ENCODE measurements around the gene KCNN4. TPM values are rescaled to one million over a fixed set of nuclear protein-coding genes. Genes with fewer than 3 reads are reported as not detected.

The KCNN4 gene
- total and polyA plus RNA-seq, 2 donors (not counting 3 experiments of a cell fraction or from before 2014, with no cell fraction given) = 0.29 TPM; not detected in 1

- POLR2A ChIA-PET = no interaction called here
- H3K36me3 ChIP-seq (ENCODE audit: control insufficient read depth in 2 of 2, extremely low read depth in 1 of 2, insufficient read depth in 2 of 2, low read length in 2 of 2) = peaks cover 13 to 32% of the 10 kb centered on the region in 2 experiments
- CTCF ChIA-PET = interaction anchor here (0.8 to 1.7 kb wide), 4 partner anchors 8 to 78 kb away, joined by 3 to 6 read pairs (median 4); partner anchors contain the start of gene PLAUR
These were observed 48.9 kb downstream of the KCNN4 start for GRCh38 chr19:43731846-43732245.

More at GRCh38 chr19:43731846-43732245, 48.9 kb downstream of the KCNN4 start:
- H3K79me2 ChIP-seq (ENCODE audit: control insufficient read depth, insufficient read depth, low read length) = no peaks in the 10 kb centered on the region
- DNase-seq (ENCODE audit: low read depth, low spot score) (no peak), FAIRE-seq (no peak)
- no TSS peak for BruUV-seq (replicated peaks)
- intact Hi-C loops (cut with micrococcal nuclease) = no loop called here
- no peaks in the 10 kb centered on the region for H3K4me1 ChIP-seq (ENCODE audit: control insufficient read depth, extremely low read depth, insufficient read depth, low read length)
- no peak overlapping the region for H3K9ac ChIP-seq (replicated peaks; ENCODE audit: extremely low read depth, insufficient read depth, low read length)
- TF ChIP-seq CTCF (IDR thresholded peaks at IDR 0.05; ENCODE audit: extremely low read depth in 1 of 2, insufficient read depth in 1 of 2, low read depth in 1 of 2, low read length in 2 of 2) = no peak
- no peak for TF ChIP-seq EZH2 (IDR thresholded peaks at IDR 0.05; ENCODE audit: borderline replicate concordance, low read depth, low read length, severe bottlenecking)
- TF ChIP-seq FOS (IDR thresholded peaks at IDR 0.05; ENCODE audit: borderline replicate concordance, insufficient read depth, low read length) = no peak
- no peak for TF ChIP-seq JUN (IDR thresholded peaks at IDR 0.05; ENCODE audit: borderline replicate concordance, insufficient read depth, insufficient read length, low read depth)
- no peak for TF ChIP-seq MYC (IDR thresholded peaks at IDR 0.05; ENCODE audit: low read depth, low read length)
- TF ChIP-seq POLR2A (IDR thresholded peaks at IDR 0.05; ENCODE audit: low read depth, low read length) = no peak
- no peak for TF ChIP-seq MAX (IDR thresholded peaks at IDR 0.05; ENCODE audit: insufficient read depth, insufficient read length)
- TF ChIP-seq POLR2AphosphoS5 (IDR thresholded peaks at IDR 0.05; ENCODE audit: insufficient read depth, low read depth, low read length) = no peak
- no peak for TF ChIP-seq GATA2 (IDR thresholded peaks at IDR 0.05; ENCODE audit: insufficient read depth, insufficient read length, low read depth, low read length)
- no peak overlapping the region for H3K4me3 ChIP-seq (replicated peaks in 1 of 3; ENCODE audit: insufficient read depth in 1 of 3, low read depth in 1 of 3, low read length in 3 of 3)
- no peak overlapping the region for H2AFZ ChIP-seq (ENCODE audit: low read depth, low read length)
- H4K20me1 ChIP-seq (replicated peaks; ENCODE audit: control insufficient read depth, extremely low read depth, insufficient read depth, low read length) = no peaks in the 10 kb centered on the region
- no peaks in the 10 kb centered on the region for H3K9me3 ChIP-seq (replicated peaks; ENCODE audit: control insufficient read depth, insufficient read depth, low read length)
- no peaks in the 10 kb centered on the region for H3K27me3 ChIP-seq (ENCODE audit: control insufficient read depth in 2 of 2, insufficient read depth in 2 of 2, low read length in 2 of 2)
- dilution Hi-C loops (cut with MboI; ENCODE audit: extremely low pct_ligation_motif_present, low sequenced_read_pairs) = no loop called here
- no peak overlapping the region for H3K27ac ChIP-seq (ENCODE audit: insufficient read depth, low read depth, low read length)
- H3K9me1 ChIP-seq (replicated peaks; ENCODE audit: control insufficient read depth, extremely low read depth, insufficient read depth, low read length) = no peaks in the 10 kb centered on the region
- H3K4me2 ChIP-seq (ENCODE audit: insufficient read depth, low read length) = no peak overlapping the region
